ENCODE data around the gene DPP3. TPM values are rescaled to one million over a fixed set of nuclear protein-coding genes. Genes with fewer than 3 reads are reported as not detected.
"Not testable (repeated sequence)": the region's sequence is repeated elsewhere in the genome, so short reads cannot be mapped to it uniquely, and the experiment has no call there.

The DPP3 gene
- total and polyA plus RNA-seq, 7 experiments from 2014 or later, result 15.8 to 75.7 (median 19.4) TPM

GRCh38 chr11:66530927-66531709, 50.9 kb downstream of the DPP3 start:
- intact Hi-C loops (cut with micrococcal nuclease), result no loop called here
- Mint-ChIP-seq H3K9me3 (peaks cover 0 to 2% (median 0%) of the 10 kb centered on the region in 11 donors), H3K27ac (no peak overlapping the region), H3K27me3 (no peaks in the 10 kb centered on the region), H3K4me1 (peaks cover 0 to 24% (median 8%) of the 10 kb centered on the region in 7 donors), H3K4me3 (no peak overlapping the region), H3K36me3 (peaks cover 4 to 30% (median 12%) of the 10 kb centered on the region in 5 donors)
- H3K9me3 ChIP-seq (ENCODE audit: control insufficient read depth in 2 of 3, low read length in 3 of 3), result no peaks in the 10 kb centered on the region
- CTCF ChIA-PET, result no interaction called here
- no peaks in the 10 kb centered on the region for H3K4me1 ChIP-seq (ENCODE audit: control insufficient read depth in 2 of 2, insufficient read depth in 2 of 2, low read length in 2 of 2)
- no peaks in the 10 kb centered on the region for H3K27me3 ChIP-seq (ENCODE audit: control insufficient read depth in 2 of 2, insufficient read depth in 2 of 2, low read length in 2 of 2)
- DNase-seq (no peak), ATAC-seq (no peak)
- H3K36me3 ChIP-seq (ENCODE audit: control insufficient read depth in 2 of 3, insufficient read depth in 3 of 3, low read length in 3 of 3), result peaks cover 0 to 29% (median 0%) of the 10 kb centered on the region in 3 experiments
- no peak overlapping the region for H3K27ac ChIP-seq (ENCODE audit: low read depth, low read length)
- POLR2A ChIA-PET, result no interaction called here
- no peak overlapping the region for H3K4me3 ChIP-seq (ENCODE audit: low read length)

- no peaks in the 10 kb centered on the region for H3K9me3 ChIP-seq (ENCODE audit: control insufficient read depth in 2 of 3, low read length in 3 of 3)
- peaks cover 0 to 34% (median 0%) of the 10 kb centered on the region in 3 experiments for H3K36me3 ChIP-seq (ENCODE audit: control insufficient read depth in 2 of 3, insufficient read depth in 3 of 3, low read length in 3 of 3)
- H3K27ac ChIP-seq (ENCODE audit: low read depth, low read length), result no peak overlapping the region
- H3K4me3 ChIP-seq (ENCODE audit: low read length), result no peak overlapping the region
- no peak for DNase-seq
- no peak for ATAC-seq
- Mint-ChIP-seq H3K36me3 (peaks cover 4 to 25% (median 12%) of the 10 kb centered on the region in 5 donors), H3K4me1 (peaks cover 0 to 22% (median 8%) of the 10 kb centered on the region in 7 donors), H3K9me3 (peaks cover 0 to 2% (median 0%) of the 10 kb centered on the region in 11 donors), H3K27me3 (no peaks in the 10 kb centered on the region), H3K27ac (peak overlapping the region in 2 of 9 donors; percentile 38 to 82), H3K4me3 (no peak overlapping the region)
- POLR2A ChIA-PET, result no interaction called here
- intact Hi-C loops (cut with micrococcal nuclease), result no loop called here
- CTCF ChIA-PET, result interaction anchor here (0.8 kb wide), 1 partner anchor 129 kb away, joined by 3 read pairs; no protein-coding TSS in a partner anchor
- no peaks in the 10 kb centered on the region for H3K27me3 ChIP-seq (ENCODE audit: control insufficient read depth in 2 of 2, insufficient read depth in 2 of 2, low read length in 2 of 2)
- no peaks in the 10 kb centered on the region for H3K4me1 ChIP-seq (ENCODE audit: control insufficient read depth in 2 of 2, insufficient read depth in 2 of 2, low read length in 2 of 2)
These were observed 51.6 kb downstream of the DPP3 start for GRCh38 chr11:66531841-66532240.

GRCh38 chr11:66532784-66533183, 52.5 kb downstream of the DPP3 start:
- Histone ChIP-seq H3K4me1 (ENCODE audit: control insufficient read depth in 2 of 2, insufficient read depth in 2 of 2, low read length in 2 of 2) (no peaks in the 10 kb centered on the region), H3K9me3 (ENCODE audit: control insufficient read depth in 2 of 3, low read length in 3 of 3) (no peaks in the 10 kb centered on the region), H3K36me3 (ENCODE audit: control insufficient read depth in 2 of 3, insufficient read depth in 3 of 3, low read length in 3 of 3) (peaks cover 0 to 39% (median 0%) of the 10 kb centered on the region in 3 experiments), H3K27me3 (ENCODE audit: control insufficient read depth in 2 of 2, insufficient read depth in 2 of 2, low read length in 2 of 2) (no peaks in the 10 kb centered on the region), H3K4me3 (ENCODE audit: low read length) (no peak overlapping the region), H3K27ac (ENCODE audit: low read depth, low read length) (no peak overlapping the region)
- DNase-seq, result no peak
- Mint-ChIP-seq H3K4me3 (no peak overlapping the region), H3K27ac (peak overlapping the region in 3 of 9 donors; percentile 38 to 49 (median 38)), H3K27me3 (no peaks in the 10 kb centered on the region), H3K4me1 (peaks cover 0 to 22% (median 8%) of the 10 kb centered on the region in 7 donors), H3K36me3 (peaks cover 5 to 25% (median 12%) of the 10 kb centered on the region in 5 donors), H3K9me3 (peaks cover 0 to 2% (median 0%) of the 10 kb centered on the region in 11 donors)
- intact Hi-C loops (cut with micrococcal nuclease), result no loop called here
- ATAC-seq, result no peak
- POLR2A ChIA-PET, result interaction anchor here (0.6 kb wide), 1 partner anchor 45 kb away, joined by 4 read pairs; no protein-coding TSS in a partner anchor
- CTCF ChIA-PET, result interaction anchor here (0.5 to 0.8 kb wide), 2 partner anchors 128 to 1230 kb away, joined by 3 read pairs; no protein-coding TSS in a partner anchor

- Mint-ChIP-seq H3K9me3 (peaks cover 0 to 1% (median 0%) of the 10 kb centered on the region in 11 donors), H3K4me3 (no peak overlapping the region), H3K4me1 (peaks cover 8 to 36% (median 29%) of the 10 kb centered on the region in 7 donors), H3K27ac (peak overlapping the region in 2 of 9 donors; percentile 7 to 61), H3K36me3 (peaks cover 8 to 32% (median 15%) of the 10 kb centered on the region in 5 donors), H3K27me3 (no peaks in the 10 kb centered on the region)
- ATAC-seq (no peak), DNase-seq (no peak)
- Histone ChIP-seq H3K4me1 (ENCODE audit: control insufficient read depth in 2 of 2, insufficient read depth in 2 of 2, low read length in 2 of 2) (peaks cover 10 to 11% of the 10 kb centered on the region in 2 donors), H3K27me3 (ENCODE audit: control insufficient read depth in 2 of 2, insufficient read depth in 2 of 2, low read length in 2 of 2) (no peaks in the 10 kb centered on the region), H3K27ac (ENCODE audit: low read depth, low read length) (no peak overlapping the region), H3K4me3 (ENCODE audit: low read length) (no peak overlapping the region), H3K9me3 (ENCODE audit: control insufficient read depth in 2 of 3, low read length in 3 of 3) (no peaks in the 10 kb centered on the region), H3K36me3 (ENCODE audit: control insufficient read depth in 2 of 3, insufficient read depth in 3 of 3, low read length in 3 of 3) (peaks cover 0 to 53% (median 12%) of the 10 kb centered on the region in 3 experiments)
- CTCF ChIA-PET, result no interaction called here
- POLR2A ChIA-PET, result no interaction called here
- intact Hi-C loops (cut with micrococcal nuclease), result no loop called here
These were observed 59.1 kb downstream of the DPP3 start for GRCh38 chr11:66539170-66539869.

GRCh38 chr11:66539870-66540213, 59.6 kb downstream of the DPP3 start:
- Mint-ChIP-seq H3K27me3 (no peaks in the 10 kb centered on the region), H3K4me3 (no peak overlapping the region), H3K27ac (no peak overlapping the region), H3K9me3 (peaks cover 0 to 1% (median 0%) of the 10 kb centered on the region in 11 donors), H3K36me3 (peaks cover 8 to 32% (median 15%) of the 10 kb centered on the region in 5 donors), H3K4me1 (peaks cover 10 to 39% (median 32%) of the 10 kb centered on the region in 7 donors)
- Histone ChIP-seq H3K4me3 (ENCODE audit: low read length) (no peak overlapping the region), H3K27ac (ENCODE audit: low read depth, low read length) (no peak overlapping the region), H3K4me1 (ENCODE audit: control insufficient read depth in 2 of 2, insufficient read depth in 2 of 2, low read length in 2 of 2) (peaks cover 14 to 15% of the 10 kb centered on the region in 2 donors), H3K36me3 (ENCODE audit: control insufficient read depth in 2 of 3, insufficient read depth in 3 of 3, low read length in 3 of 3) (peaks cover 0 to 53% (median 12%) of the 10 kb centered on the region in 3 experiments), H3K9me3 (ENCODE audit: control insufficient read depth in 2 of 3, low read length in 3 of 3) (no peaks in the 10 kb centered on the region), H3K27me3 (ENCODE audit: control insufficient read depth in 2 of 2, insufficient read depth in 2 of 2, low read length in 2 of 2) (no peaks in the 10 kb centered on the region)
- ChIA-PET POLR2A (no interaction called here), CTCF (no interaction called here)
- intact Hi-C loops (cut with micrococcal nuclease), result loop anchor here in 1 of 2 donors (5.0 kb wide), 1 partner anchor 73 kb away; the partner anchor contains the start of gene PELI3
- ATAC-seq, result no peak
- DNase-seq, result no peak

- DNase-seq; ATAC-seq; H3K9me3 Mint-ChIP-seq; H3K4me3 ChIP-seq (ENCODE audit: low read length); H3K27ac ChIP-seq (ENCODE audit: low read depth, low read length); H3K4me3 Mint-ChIP-seq; H3K27me3 Mint-ChIP-seq; H3K27me3 ChIP-seq (ENCODE audit: control insufficient read depth in 2 of 2, insufficient read depth in 2 of 2, low read length in 2 of 2); POLR2A ChIA-PET; H3K9me3 ChIP-seq (ENCODE audit: control insufficient read depth in 2 of 3, low read length in 3 of 3): not testable (repeated sequence)
- H3K36me3 Mint-ChIP-seq, result peaks cover 4 to 28% (median 15%) of the 10 kb centered on the region in 5 donors
- Histone ChIP-seq H3K4me1 (ENCODE audit: control insufficient read depth in 2 of 2, insufficient read depth in 2 of 2, low read length in 2 of 2) (peaks cover 15 to 21% of the 10 kb centered on the region in 2 donors), H3K36me3 (ENCODE audit: control insufficient read depth in 2 of 3, insufficient read depth in 3 of 3, low read length in 3 of 3) (peaks cover 0 to 52% (median 12%) of the 10 kb centered on the region in 3 experiments)
- intact Hi-C loops (cut with micrococcal nuclease), result loop anchor here in 1 of 2 donors (5.0 kb wide), 1 partner anchor 73 kb away; the partner anchor contains the start of gene PELI3
- CTCF ChIA-PET, result interaction anchor here (0.6 kb wide), 1 partner anchor 740 kb away, joined by 3 read pairs; no protein-coding TSS in a partner anchor
- peak overlapping the region in 1 of 9 donors; percentile 46 for H3K27ac Mint-ChIP-seq
- H3K4me1 Mint-ChIP-seq, result peaks cover 13 to 45% (median 36%) of the 10 kb centered on the region in 7 donors
These were observed 60.4 kb downstream of the DPP3 start for GRCh38 chr11:66540598-66540997.
